Smooth muscle cell (in vitro differentiated cells): ENCODE data around the gene PHIP. TPM values are rescaled to one million over a fixed set of nuclear protein-coding genes. Genes with fewer than 3 reads are reported as not detected.
"Not testable (repeated sequence)": the region's sequence is repeated elsewhere in the genome, so short reads cannot be mapped to it uniquely, and the experiment has no call there.

Experiments used
- DNase-seq: peaks from one replicate; lab custom pipeline; 2025; ENCODE audit not compliant: unreplicated experiment; lab: John Stamatoyannopoulos, UW
- H2AFZ ChIP-seq: fragments of 200-600 bp; sonication (generic); 2 replicates; pipeline ENCODE4 v1.6.0; 2016; ENCODE audit warnings: antibody characterized with exemption, low read depth, mild to moderate bottlenecking
- H3F3A ChIP-seq: fragments of 200-600 bp; sonication (generic); 2 replicates; pipeline ENCODE4 v1.6.0; 2017; ENCODE audit warnings: antibody characterized with exemption, low read depth
- H3K27ac ChIP-seq: fragments of 200-600 bp; sonication (generic); 2 replicates; pipeline ENCODE4 v1.5.1; 2016; ENCODE audit warnings: low read depth, mild to moderate bottlenecking
- H3K27me3 ChIP-seq: fragments of 200-600 bp; sonication (generic); 2 replicates; pipeline ENCODE4 v1.6.1; 2016; ENCODE audit warnings: low read depth, mild to moderate bottlenecking
- H3K36me3 ChIP-seq: fragments of 200-600 bp; sonication (generic); 2 replicates; pipeline ENCODE4 v1.5.1; 2016; ENCODE audit warnings: low read depth
- H3K4me1 ChIP-seq: fragments of 200-600 bp; sonication (generic); 2 replicates; pipeline ENCODE4 v1.5.1; 2016; ENCODE audit warnings: low read depth
- H3K4me2 ChIP-seq: fragments of 200-600 bp; sonication (generic); 2 replicates; pipeline ENCODE4 v1.6.0; 2016; ENCODE audit warnings: mild to moderate bottlenecking
- H3K4me3 ChIP-seq: fragments of 200-600 bp; sonication (generic); 2 replicates; pipeline ENCODE4 v1.5.1; 2016; ENCODE audit warnings: mild to moderate bottlenecking
- H3K79me2 ChIP-seq: fragments of 200-600 bp; sonication (generic); 2 replicates; pipeline ENCODE4 v1.6.0; 2016; ENCODE audit warnings: low read depth, mild to moderate bottlenecking
- H3K9ac ChIP-seq: fragments of 200-600 bp; sonication (generic); 2 replicates; pipeline ENCODE4 v1.6.0; 2016; ENCODE audit warnings: low read depth
- H3K9me3 ChIP-seq: fragments of 200-600 bp; sonication (generic); replicated peaks from 2 replicates; pipeline ENCODE4 v1.5.1; 2016; ENCODE audit warnings: low read depth
- H4K20me1 ChIP-seq: fragments of 200-600 bp; sonication (generic); 2 replicates; pipeline ENCODE4 v1.6.0; 2016; ENCODE audit warnings: low read depth
- CTCF ChIP-seq: fragments of 200-600 bp; sonication (generic); IDR thresholded peaks from 2 replicates; pipeline ENCODE4 v1.5.1; 2017; ENCODE audit warnings: borderline replicate concordance, mild to moderate bottlenecking, antibody characterized with exemption; ENCODE audit not compliant: insufficient read depth, poor library complexity, severe bottlenecking
- WGBS: methylation state at CpG from one replicate; pipeline ENCODE4 v1.1.7; 2016; ENCODE audit warnings: low lambda C conversion rate; 5-methylcytosine and 5-hydroxymethylcytosine counted together
- polyA plus RNA-seq: library from polyadenylated mRNA; unstranded; fragments of >200 nt; fragmentation: Nextera tagmentation; extraction: Ambion mirVana; gene quantifications from 2 replicates; pipeline ENCODE4 v1.2.1, GENCODE V29; 2016
- total RNA-seq: library from RNA; depleted of rRNA; stranded (reverse); fragments of >200 nt; gene quantifications from 2 replicates; pipeline ENCODE4 v1.2.3, GENCODE V29; 2014

The PHIP gene
- total and polyA plus RNA-seq, 2 experiments from 2014 or later: 7.8 to 32.6 TPM

GRCh38 chr6:79094938-79095337 lies 16.9 kb upstream of the PHIP start:
- Histone ChIP-seq H3K4me3 (no peak overlapping the region), H3K27me3 (peaks cover 4% of the 10 kb centered on the region)

GRCh38 chr6:79091801-79092200 lies 13.7 kb upstream of the PHIP start:
- not testable (repeated sequence) for H3K27ac ChIP-seq, H3K79me2 ChIP-seq, H3K4me3 ChIP-seq, H3K4me2 ChIP-seq, H3F3A ChIP-seq, H3K9me3 ChIP-seq, H3K36me3 ChIP-seq, DNase-seq, H3K27me3 ChIP-seq, H2AFZ ChIP-seq, H4K20me1 ChIP-seq, H3K4me1 ChIP-seq, H3K9ac ChIP-seq
- WGBS: 75% methylated on average over 5 of the region's 5 CpGs

More at GRCh38 chr6:79094938-79095337, 16.9 kb upstream of the PHIP start:
- TF ChIP-seq CTCF: no peak
- Histone ChIP-seq H2AFZ (no peak overlapping the region), H3K79me2 (no peaks in the 10 kb centered on the region), H3K4me2 (no peak overlapping the region), H3K36me3 (no peaks in the 10 kb centered on the region), H3K4me1 (no peaks in the 10 kb centered on the region), H4K20me1 (no peaks in the 10 kb centered on the region), H3K27ac (no peak overlapping the region), H3K9ac (no peak overlapping the region), H3F3A (no peaks in the 10 kb centered on the region), H3K9me3 (no peaks in the 10 kb centered on the region)
- no peak for DNase-seq

GRCh38 chr6:79089552-79090404 lies 11.7 kb upstream of the PHIP start:
- Histone ChIP-seq H3K4me3 (no peak overlapping the region), H3K9me3 (no peaks in the 10 kb centered on the region), H4K20me1 (no peaks in the 10 kb centered on the region), H3K36me3 (no peaks in the 10 kb centered on the region), H3K4me2 (no peak overlapping the region), H3K27me3 (peaks cover 9% of the 10 kb centered on the region), H3K9ac (no peak overlapping the region), H3K27ac (no peak overlapping the region), H3F3A (no peaks in the 10 kb centered on the region), H3K4me1 (no peaks in the 10 kb centered on the region), H2AFZ (no peak overlapping the region), H3K79me2 (no peaks in the 10 kb centered on the region)
- WGBS: 73% methylated on average over 2 of the region's 2 CpGs
- DNase-seq: no peak
- no peak for TF ChIP-seq CTCF

- H3K9ac ChIP-seq: no peak overlapping the region
- peaks cover 5% of the 10 kb centered on the region for H3K27me3 ChIP-seq
- WGBS: 86% methylated on average over 1 of the region's 1 CpG
- no peaks in the 10 kb centered on the region for H3K79me2 ChIP-seq
- no peaks in the 10 kb centered on the region for H3K9me3 ChIP-seq
- DNase-seq: no peak
- no peak overlapping the region for H3K4me3 ChIP-seq
- H3K36me3 ChIP-seq: no peaks in the 10 kb centered on the region
- no peak for TF ChIP-seq CTCF
- no peak overlapping the region for H3K4me2 ChIP-seq
- peaks cover 10% of the 10 kb centered on the region for H3K4me1 ChIP-seq
- H3K27ac ChIP-seq: no peak overlapping the region
- H2AFZ ChIP-seq: no peak overlapping the region
- H3F3A ChIP-seq: no peaks in the 10 kb centered on the region
- H4K20me1 ChIP-seq: no peaks in the 10 kb centered on the region
These were observed 6.6 kb upstream of the PHIP start for GRCh38 chr6:79084693-79085092.
